Brain microvascular endothelial cell (primary cell): Measurements from ENCODE around the gene COL23A1.

Source experiments
- DNase-seq: peaks from one replicate; pipeline ENCODE4 v3.0.0-alpha.2; 2020
- H3K27ac ChIP-seq: fragments of 250-450 bp; sonication (Bioruptor Pico); 2 replicates; pipeline ENCODE4 v1.5.1; 2020; ENCODE audit warnings: mild to moderate bottlenecking, moderate library complexity
- H3K27me3 ChIP-seq: fragments of 250-450 bp; sonication (Bioruptor Pico); replicated peaks from 2 replicates; pipeline ENCODE4 v1.5.1; 2020; ENCODE audit warnings: mild to moderate bottlenecking
- H3K36me3 ChIP-seq: fragments of 250-450 bp; sonication (Bioruptor Pico); replicated peaks from 2 replicates; pipeline ENCODE4 v1.5.1; 2020; ENCODE audit warnings: mild to moderate bottlenecking
- H3K4me3 ChIP-seq: 2 replicates; pipeline ENCODE4 v1.5.1; 2011; ENCODE audit warnings: low read depth, mild to moderate bottlenecking, control low read depth, low read length, moderate library complexity
- CTCF ChIP-seq: IDR thresholded peaks from 2 replicates; pipeline ENCODE4 v1.5.1; 2011; ENCODE audit warnings: low read depth, mild to moderate bottlenecking, moderate library complexity, low read length, control low read depth, inconsistent platforms; ENCODE audit errors: missing control alignments
- in situ Hi-C: cut with HindIII; loops from 2 replicates; pipeline ENCODE4 v1.10.0; 2017; ENCODE audit warnings: low sequenced_read_pairs, low pct_ligation_motif_present

The COL23A1 gene

GRCh38 chr5:178274781-178275537, 315.2 kb downstream of the COL23A1 start:
- Histone ChIP-seq H3K27ac (no peak overlapping the region), H3K4me3 (no peak overlapping the region), H3K36me3 (no peaks in the 10 kb centered on the region), H3K27me3 (peaks cover 3% of the 10 kb centered on the region)
- no peak for TF ChIP-seq CTCF
- in situ Hi-C loops = no loop called here
- DNase-seq = no peak

- in situ Hi-C loops = no loop called here
- H3K27me3 ChIP-seq = peaks cover 3% of the 10 kb centered on the region
- no peak for DNase-seq
- H3K27ac ChIP-seq = no peak overlapping the region
- H3K36me3 ChIP-seq = no peaks in the 10 kb centered on the region
- H3K4me3 ChIP-seq = no peak overlapping the region
- no peak for TF ChIP-seq CTCF
Observed at GRCh38 chr5:178273665-178274541, 316.3 kb downstream of the COL23A1 start.

- Histone ChIP-seq H3K36me3 (no peaks in the 10 kb centered on the region), H3K4me3 (no peak overlapping the region), H3K27ac (no peak overlapping the region), H3K27me3 (peaks cover 3% of the 10 kb centered on the region)
- in situ Hi-C loops = no loop called here
- DNase-seq = no peak
- no peak for TF ChIP-seq CTCF
Observed at GRCh38 chr5:178273041-178273440, 317.2 kb downstream of the COL23A1 start.

- H3K27ac ChIP-seq = no peak overlapping the region
- in situ Hi-C loops = no loop called here
- H3K36me3 ChIP-seq = no peaks in the 10 kb centered on the region
- no peak for TF ChIP-seq CTCF
- no peaks in the 10 kb centered on the region for H3K27me3 ChIP-seq
- no peak for DNase-seq
- no peak overlapping the region for H3K4me3 ChIP-seq
Observed at GRCh38 chr5:178272591-178272990, 317.6 kb downstream of the COL23A1 start.

GRCh38 chr5:178271726-178272479, 318.3 kb downstream of the COL23A1 start:
- H3K36me3 ChIP-seq = no peaks in the 10 kb centered on the region
- TF ChIP-seq CTCF = no peak
- H3K4me3 ChIP-seq = no peak overlapping the region
- DNase-seq = no peak
- in situ Hi-C loops = no loop called here
- H3K27me3 ChIP-seq = no peaks in the 10 kb centered on the region
- no peak overlapping the region for H3K27ac ChIP-seq
